GM06990 (cell line): ENCODE data around the gene CHST11.

Experiments used
- DNase-seq: peaks from one replicate; pipeline ENCODE4 v3.0.0-alpha.2; 2011; ENCODE audit not compliant: insufficient read length; ENCODE audit errors: extremely low read depth
- H3K27me3 ChIP-seq: replicated peaks from 2 replicates; pipeline ENCODE4 v1.6.0; 2011; ENCODE audit warnings: low read length; ENCODE audit not compliant: control insufficient read depth, insufficient read depth
- H3K36me3 ChIP-seq: 2 replicates; pipeline ENCODE4 v1.5.1; 2011; ENCODE audit warnings: low read length; ENCODE audit not compliant: control insufficient read depth, insufficient read depth
- H3K4me3 ChIP-seq: replicated peaks from 2 replicates; pipeline ENCODE4 v1.5.1; 2011; ENCODE audit warnings: low read depth, mild to moderate bottlenecking, control low read depth, low read length
- CTCF ChIP-seq: IDR thresholded peaks from 2 replicates; pipeline ENCODE4 v1.5.1; 2011; ENCODE audit warnings: low read length, control low read depth, mild to moderate bottlenecking, inconsistent platforms; ENCODE audit not compliant: insufficient read depth, poor library complexity, severe bottlenecking

Gene CHST11

GRCh38 chr12:104490850-104491249 is 34.1 kb downstream of the CHST11 start:
- H3K36me3 ChIP-seq, result no peaks in the 10 kb centered on the region
- H3K27me3 ChIP-seq, result no peaks in the 10 kb centered on the region
- H3K4me3 ChIP-seq, result no peak overlapping the region
- DNase-seq, result no peak
- no peak for TF ChIP-seq CTCF

GRCh38 chr12:104493496-104493895 is 36.7 kb downstream of the CHST11 start:
- Histone ChIP-seq H3K4me3 (no peak overlapping the region), H3K36me3 (no peaks in the 10 kb centered on the region), H3K27me3 (no peaks in the 10 kb centered on the region)
- no peak for DNase-seq
- TF ChIP-seq CTCF, result no peak

DNA sequence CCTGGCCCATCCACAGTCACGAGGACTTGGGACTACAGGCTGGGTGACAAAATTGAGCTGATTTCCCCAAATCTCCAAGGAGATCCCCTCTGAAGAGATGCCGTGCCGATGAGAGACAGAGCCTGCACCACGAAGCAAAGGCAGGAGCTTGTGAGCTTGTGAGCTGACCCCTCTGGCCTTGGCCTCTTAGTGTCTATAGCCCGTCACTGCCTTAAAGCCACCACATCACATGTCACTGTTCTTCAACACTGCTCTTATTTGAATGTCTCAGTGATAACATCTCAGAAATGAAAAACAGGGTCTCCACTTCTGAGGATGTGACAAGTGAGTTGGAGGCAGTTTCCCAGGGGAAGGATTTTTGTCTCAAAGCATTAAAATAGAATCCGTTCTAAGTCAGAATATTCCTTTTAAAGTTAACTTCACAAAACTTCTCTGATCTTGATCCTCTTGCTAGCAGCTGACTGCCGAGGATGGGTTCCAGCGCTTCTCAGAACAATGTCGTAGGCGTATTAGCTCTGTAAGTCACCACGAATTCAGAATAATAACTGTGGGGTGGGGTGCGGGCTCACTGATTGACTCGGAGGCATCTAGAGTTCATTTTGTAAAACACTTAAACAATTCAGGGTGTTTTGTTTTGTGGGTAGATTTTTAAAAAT is 37.5 kb downstream of the CHST11 start:
- Histone ChIP-seq H3K4me3 (peak overlapping the region; percentile 40), H3K36me3 (no peaks in the 10 kb centered on the region), H3K27me3 (no peaks in the 10 kb centered on the region)
- DNase-seq, result peak; percentile 48
- TF ChIP-seq CTCF, result no peak

DNA sequence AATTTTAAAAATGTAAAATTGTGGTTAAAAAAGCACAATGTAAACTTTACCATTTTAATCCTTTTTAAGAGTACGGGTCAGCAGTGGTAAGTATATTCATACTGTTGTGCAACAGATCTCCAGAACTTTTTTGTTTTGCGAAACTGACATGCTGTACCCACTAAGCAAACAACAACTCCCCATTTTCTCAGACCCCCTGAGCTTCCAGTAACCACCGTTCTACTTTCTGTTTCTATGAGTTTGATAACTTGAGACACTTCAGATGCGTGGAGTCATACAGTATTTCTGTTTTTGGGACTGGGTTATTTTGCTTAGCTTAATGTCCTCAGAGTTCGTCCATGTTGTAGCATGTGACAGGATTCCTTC is 38.0 kb downstream of the CHST11 start:
- no peak for DNase-seq
- H3K36me3 ChIP-seq, result no peaks in the 10 kb centered on the region
- peak overlapping the region; percentile 47 for H3K4me3 ChIP-seq
- H3K27me3 ChIP-seq, result no peaks in the 10 kb centered on the region
- TF ChIP-seq CTCF, result no peak

GRCh38 chr12:104495786-104496185 is 39.0 kb downstream of the CHST11 start:
- DNase-seq, result no peak
- Histone ChIP-seq H3K4me3 (no peak overlapping the region), H3K36me3 (no peaks in the 10 kb centered on the region), H3K27me3 (no peaks in the 10 kb centered on the region)
- no peak for TF ChIP-seq CTCF

- no peak for DNase-seq
- Histone ChIP-seq H3K4me3 (no peak overlapping the region), H3K36me3 (no peaks in the 10 kb centered on the region), H3K27me3 (no peaks in the 10 kb centered on the region)
- TF ChIP-seq CTCF, result no peak
Measured at GRCh38 chr12:104496336-104496735, 39.6 kb downstream of the CHST11 start.
